ENCODE measurements around the gene LUC7L.
"Not testable (repeated sequence)": the region's sequence is repeated elsewhere in the genome, so short reads cannot be mapped to it uniquely, and the experiment has no call there.

The LUC7L gene

GRCh38 chr16:178668-179015, 50.6 kb downstream of the LUC7L start:
- no peak for DNase-seq

GRCh38 chr16:177981-178667, 51.1 kb downstream of the LUC7L start:
- DNase-seq: no peak

- no peak for DNase-seq
These were observed 51.8 kb downstream of the LUC7L start for GRCh38 chr16:177394-177822.

- DNase-seq: not testable (repeated sequence)
These were observed 52.5 kb downstream of the LUC7L start, which contains the start of gene HBA1 for GRCh38 chr16:176477-177382. Gene HBA1, plus strand, starts transcription at chr16:176680. Its CDS starts 37 bp downstream, at chr16:176717.

- DNase-seq: not testable (repeated sequence)
These were observed 53.2 kb downstream of the LUC7L start for GRCh38 chr16:176006-176405.

- no peak for DNase-seq
These were observed 54.0 kb downstream of the LUC7L start for GRCh38 chr16:175011-175949.

- DNase-seq: not testable (repeated sequence)
These were observed 55.1 kb downstream of the LUC7L start for GRCh38 chr16:173928-174769.

GRCh38 chr16:173211-173854, 55.9 kb downstream of the LUC7L start:
- DNase-seq: not testable (repeated sequence)

- DNase-seq: not testable (repeated sequence)
These were observed 56.8 kb downstream of the LUC7L start, which contains the start of gene HBA2 for GRCh38 chr16:172374-172941. Gene HBA2, plus strand, starts transcription at chr16:172876. Its CDS starts 37 bp downstream, at chr16:172913.

GRCh38 chr16:170788-171187, 58.5 kb downstream of the LUC7L start:
- no peak for DNase-seq

- DNase-seq: not testable (repeated sequence)
These were observed 59.2 kb downstream of the LUC7L start for GRCh38 chr16:170088-170507.

GRCh38 chr16:169014-169413, 60.2 kb downstream of the LUC7L start:
- no peak for DNase-seq

- DNase-seq: no peak
These were observed 60.8 kb downstream of the LUC7L start for GRCh38 chr16:168424-168823.

GRCh38 chr16:167122-167690, 62.0 kb downstream of the LUC7L start:
- DNase-seq: no peak

- no peak for DNase-seq
These were observed 62.7 kb downstream of the LUC7L start for GRCh38 chr16:166375-167121.

- DNase-seq: peak in 1 of 2 experiments; percentile 47
These were observed 63.5 kb downstream of the LUC7L start, which contains the start of gene HBM for GRCh38 chr16:165539-166374. Gene HBM, plus strand, starts transcription at chr16:165978. Its CDS starts 20 bp downstream, at chr16:165998.

GRCh38 chr16:164827-165538, 64.3 kb downstream of the LUC7L start:
- DNase-seq: peak in 1 of 2 experiments; percentile 47

Measured in NCI-H526 (cell line).